RWPE2 (cell line): ENCODE results near the gene NRG3.
"Not testable (repeated sequence)": the region's sequence is repeated elsewhere in the genome, so short reads cannot be mapped to it uniquely, and the experiment has no call there.

Source experiments
- ATAC-seq: fragments of 200-7000 bp; cut with Tn5 transposase; 3 replicates; pipeline ENCODE4 v1.9.1; 2021; ENCODE audit warnings: low read depth
- DNase-seq: peaks from one replicate; pipeline ENCODE4 v3.0.0-alpha.2; 2020; ENCODE audit warnings: low spot score
- H3K27ac ChIP-seq: fragments of 450-650 bp; 2 replicates; pipeline ENCODE4 v1.5.1; 2017; ENCODE audit warnings: mild to moderate bottlenecking; ENCODE audit not compliant: poor library complexity, severe bottlenecking
- H3K27me3 ChIP-seq: fragments of 250-450 bp; sonication (Bioruptor Pico); 2 replicates; pipeline ENCODE4 v1.5.1; 2021; ENCODE audit warnings: mild to moderate bottlenecking, moderate library complexity; ENCODE audit not compliant: insufficient read depth, poor library complexity, severe bottlenecking
- H3K36me3 ChIP-seq: fragments of 250-450 bp; sonication (Bioruptor Pico); 2 replicates; pipeline ENCODE4 v1.5.1; 2020; ENCODE audit warnings: low read depth, mild to moderate bottlenecking, moderate library complexity
- H3K4me1 ChIP-seq: fragments of 250-450 bp; sonication (Bioruptor Pico); 2 replicates; pipeline ENCODE4 v1.5.1; 2021; ENCODE audit warnings: mild to moderate bottlenecking, moderate library complexity; ENCODE audit not compliant: insufficient read depth, poor library complexity, severe bottlenecking
- H3K4me3 ChIP-seq: fragments of 250-450 bp; sonication (Bioruptor Pico); 2 replicates; pipeline ENCODE4 v1.5.1; 2021; ENCODE audit warnings: mild to moderate bottlenecking, moderate library complexity; ENCODE audit not compliant: severe bottlenecking
- H3K9me3 ChIP-seq: fragments of 250-450 bp; sonication (Bioruptor Pico); 2 replicates; pipeline ENCODE4 v1.5.1; 2021; ENCODE audit warnings: mild to moderate bottlenecking, moderate library complexity; ENCODE audit not compliant: severe bottlenecking
- TF ChIP-seq, protein P1 (sequence below): fragments of 450-650 bp; IDR thresholded peaks from one replicate; pipeline ENCODE4 v1.5.1; 2017; ENCODE audit warnings: mild to moderate bottlenecking, moderate library complexity; ENCODE audit not compliant: poor library complexity, severe bottlenecking

NRG3 gene

DNA sequence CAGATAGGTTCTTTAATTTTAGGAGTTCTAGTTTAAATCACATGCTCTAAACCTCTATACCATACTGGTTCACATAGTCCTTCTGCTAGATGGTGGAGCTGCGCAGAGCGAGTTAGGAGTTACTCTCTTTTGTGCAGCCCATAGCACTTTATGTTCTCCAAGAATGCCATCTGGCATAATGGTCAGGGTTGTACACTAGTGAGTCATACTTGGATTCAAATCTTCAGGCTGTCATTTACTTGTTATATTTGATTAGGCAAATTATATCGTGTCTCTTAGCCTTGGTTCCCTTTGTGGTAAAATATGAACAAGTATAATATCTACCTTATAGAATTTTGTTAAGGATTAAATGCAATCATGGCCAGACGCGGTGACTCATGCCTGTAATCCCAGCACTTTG, 1078.3 kb downstream of the NRG3 start:
- Histone ChIP-seq H3K4me1 (no peaks in the 10 kb centered on the region), H3K9me3 (peaks cover 2% of the 10 kb centered on the region), H3K36me3 (no peaks in the 10 kb centered on the region), H3K27ac (no peak overlapping the region), H3K27me3 (no peaks in the 10 kb centered on the region), H3K4me3 (no peak overlapping the region)
- TF ChIP-seq, protein P1, sequence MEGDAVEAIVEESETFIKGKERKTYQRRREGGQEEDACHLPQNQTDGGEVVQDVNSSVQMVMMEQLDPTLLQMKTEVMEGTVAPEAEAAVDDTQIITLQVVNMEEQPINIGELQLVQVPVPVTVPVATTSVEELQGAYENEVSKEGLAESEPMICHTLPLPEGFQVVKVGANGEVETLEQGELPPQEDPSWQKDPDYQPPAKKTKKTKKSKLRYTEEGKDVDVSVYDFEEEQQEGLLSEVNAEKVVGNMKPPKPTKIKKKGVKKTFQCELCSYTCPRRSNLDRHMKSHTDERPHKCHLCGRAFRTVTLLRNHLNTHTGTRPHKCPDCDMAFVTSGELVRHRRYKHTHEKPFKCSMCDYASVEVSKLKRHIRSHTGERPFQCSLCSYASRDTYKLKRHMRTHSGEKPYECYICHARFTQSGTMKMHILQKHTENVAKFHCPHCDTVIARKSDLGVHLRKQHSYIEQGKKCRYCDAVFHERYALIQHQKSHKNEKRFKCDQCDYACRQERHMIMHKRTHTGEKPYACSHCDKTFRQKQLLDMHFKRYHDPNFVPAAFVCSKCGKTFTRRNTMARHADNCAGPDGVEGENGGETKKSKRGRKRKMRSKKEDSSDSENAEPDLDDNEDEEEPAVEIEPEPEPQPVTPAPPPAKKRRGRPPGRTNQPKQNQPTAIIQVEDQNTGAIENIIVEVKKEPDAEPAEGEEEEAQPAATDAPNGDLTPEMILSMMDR, result no peak
- DNase-seq (no peak), ATAC-seq (no peak)

DNA sequence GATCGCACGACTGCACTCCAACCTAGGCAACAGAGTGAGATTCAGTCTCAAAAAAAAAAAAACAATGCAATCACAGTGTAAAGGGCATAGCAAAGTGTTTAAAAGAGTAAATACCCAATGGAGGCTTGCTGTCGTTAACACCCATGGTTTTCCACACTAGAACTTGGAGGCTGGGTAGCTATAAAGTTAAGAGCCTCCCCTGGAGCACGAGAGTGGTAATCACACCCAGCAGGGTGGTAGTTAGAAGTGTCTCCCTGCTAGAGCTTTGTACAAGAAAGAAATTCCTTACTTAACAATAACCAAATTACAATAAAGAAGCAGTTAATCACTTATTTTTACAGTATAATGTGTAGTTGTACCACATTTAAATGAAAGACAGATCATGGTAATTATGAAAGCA, 1078.9 kb downstream of the NRG3 start:
- DNase-seq, result no peak
- H3K27ac ChIP-seq, result no peak overlapping the region
- no peaks in the 10 kb centered on the region for H3K27me3 ChIP-seq
- TF ChIP-seq, protein P1, result no peak
- no peaks in the 10 kb centered on the region for H3K36me3 ChIP-seq
- H3K4me3 ChIP-seq, result no peak overlapping the region
- no peaks in the 10 kb centered on the region for H3K4me1 ChIP-seq
- H3K9me3 ChIP-seq, result peaks cover 2% of the 10 kb centered on the region
- no peak for ATAC-seq

DNA sequence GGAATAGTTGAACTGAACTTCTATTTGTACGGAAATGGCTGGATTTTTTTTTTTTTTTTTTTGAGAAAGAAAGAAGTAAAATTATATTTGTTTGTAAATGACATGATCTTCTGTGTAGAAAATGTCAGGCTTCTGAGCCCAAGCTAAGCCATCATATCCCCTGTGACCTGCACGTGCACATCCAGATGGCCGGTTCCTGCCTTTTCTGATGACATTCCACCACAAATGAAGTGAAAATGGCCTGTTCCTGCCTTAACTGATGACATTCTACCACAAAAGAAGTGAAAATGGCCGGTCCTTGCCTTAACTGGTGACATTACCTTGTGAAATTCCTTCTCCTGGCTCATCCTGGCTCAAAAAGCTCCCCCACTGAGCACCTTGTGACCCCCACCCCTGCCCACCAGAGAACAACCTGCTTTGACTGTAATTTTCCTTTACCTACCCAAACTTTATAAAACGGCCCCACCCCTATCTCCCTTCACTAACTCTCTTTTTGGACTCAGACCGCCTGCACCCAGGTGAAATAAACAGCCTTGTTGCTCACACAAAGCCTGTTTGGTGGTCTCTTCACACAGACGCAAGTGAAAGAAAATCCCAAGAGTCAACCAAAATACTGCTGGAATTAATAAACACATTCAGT, 1085.5 kb downstream of the NRG3 start:
- DNase-seq, H3K27ac ChIP-seq, H3K36me3 ChIP-seq, H3K9me3 ChIP-seq, H3K4me1 ChIP-seq, H3K4me3 ChIP-seq, ATAC-seq, H3K27me3 ChIP-seq: not testable (repeated sequence)

DNA sequence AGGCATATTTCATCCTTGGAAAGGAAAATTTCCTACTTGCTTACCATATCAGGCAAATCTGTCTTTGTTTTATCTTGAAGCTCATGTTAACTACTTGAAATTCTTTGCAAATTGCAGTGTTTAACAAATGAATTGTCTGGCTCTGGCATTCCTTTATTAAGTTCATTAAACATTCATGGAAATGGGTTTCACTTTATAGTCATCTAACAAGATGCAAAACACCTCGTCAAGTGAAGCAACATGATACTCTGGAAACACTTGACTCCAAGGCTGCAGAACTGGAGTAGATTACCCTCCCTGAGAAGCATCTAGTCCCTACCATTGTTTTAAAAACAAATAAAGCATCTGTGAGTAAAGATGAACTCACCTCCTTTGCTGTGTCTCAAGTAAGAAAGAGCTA, 1086.9 kb downstream of the NRG3 start:
- Histone ChIP-seq H3K27ac (no peak overlapping the region), H3K4me3 (no peak overlapping the region), H3K27me3 (no peaks in the 10 kb centered on the region), H3K36me3 (no peaks in the 10 kb centered on the region), H3K4me1 (no peaks in the 10 kb centered on the region), H3K9me3 (no peaks in the 10 kb centered on the region)
- TF ChIP-seq, protein P1, result no peak
- no peak for DNase-seq
- no peak for ATAC-seq

DNA sequence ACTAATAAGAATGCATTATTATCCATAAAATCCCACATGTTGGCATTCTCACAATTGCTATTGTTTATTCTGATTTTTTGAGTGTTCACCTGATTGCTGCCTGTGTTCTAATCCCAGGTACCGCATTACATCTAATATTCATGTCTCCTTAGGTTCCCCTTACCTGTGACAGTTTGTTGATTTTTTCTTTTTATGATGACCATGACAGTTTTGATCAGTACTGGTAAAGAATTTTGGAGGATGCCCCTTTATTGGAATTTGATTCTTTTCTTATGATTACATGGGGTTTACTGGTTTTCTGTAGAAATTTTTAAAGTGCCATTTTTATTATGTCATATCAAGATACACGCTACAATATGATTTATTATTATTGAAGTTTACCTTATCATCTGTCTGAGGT, 1091.1 kb downstream of the NRG3 start:
- no peak overlapping the region for H3K27ac ChIP-seq
- H3K4me1 ChIP-seq, result no peaks in the 10 kb centered on the region
- TF ChIP-seq, protein P1, result no peak
- ATAC-seq, result no peak
- H3K27me3 ChIP-seq, result no peaks in the 10 kb centered on the region
- H3K36me3 ChIP-seq, result no peaks in the 10 kb centered on the region
- no peaks in the 10 kb centered on the region for H3K9me3 ChIP-seq
- H3K4me3 ChIP-seq, result no peak overlapping the region
- DNase-seq, result no peak
